GM15510 (cell line): ENCODE measurements around the gene HSF4.

Source experiments
- POLR2A ChIP-seq: IDR thresholded peaks from 3 replicates; pipeline ENCODE4 v1.6.1; 2011; ENCODE audit warnings: borderline replicate concordance; ENCODE audit not compliant: insufficient read length; ENCODE audit errors: extremely low read depth

Gene HSF4

GRCh38 chr16:67164599-67165061 lies at the start of gene HSF4:
TSS of gene HSF4 (plus strand) at chr16:67164745. CDS start at chr16:67164812, 67 bp downstream.
- no peak for TF ChIP-seq POLR2A

- TF ChIP-seq POLR2A = no peak
Observed at GRCh38 chr16:67114793-67115192, 49.8 kb upstream of the HSF4 start.

GRCh38 chr16:67115639-67116038 lies 48.9 kb upstream of the HSF4 start:
- TF ChIP-seq POLR2A = no peak

GRCh38 chr16:67116388-67117311 lies 47.9 kb upstream of the HSF4 start:
- TF ChIP-seq POLR2A = no peak

GRCh38 chr16:67117716-67118115 lies 46.8 kb upstream of the HSF4 start:
- TF ChIP-seq POLR2A = no peak

GRCh38 chr16:67120025-67120424 lies 44.5 kb upstream of the HSF4 start:
- TF ChIP-seq POLR2A = no peak

GRCh38 chr16:67128417-67128816 lies 36.1 kb upstream of the HSF4 start:
- TF ChIP-seq POLR2A = no peak

- no peak for TF ChIP-seq POLR2A
Observed at GRCh38 chr16:67128887-67129286, 35.7 kb upstream of the HSF4 start.

- no peak for TF ChIP-seq POLR2A
Observed at GRCh38 chr16:67129422-67129821, 35.1 kb upstream of the HSF4 start.

- TF ChIP-seq POLR2A = no peak
Observed at GRCh38 chr16:67137605-67138004, 26.9 kb upstream of the HSF4 start.

- TF ChIP-seq POLR2A = no peak
Observed at GRCh38 chr16:67141391-67141790, 23.2 kb upstream of the HSF4 start.

- no peak for TF ChIP-seq POLR2A
Observed at GRCh38 chr16:67142342-67142741, 22.2 kb upstream of the HSF4 start.

GRCh38 chr16:67144943-67145342 lies 19.6 kb upstream of the HSF4 start:
- no peak for TF ChIP-seq POLR2A

GRCh38 chr16:67145746-67146145 lies 18.8 kb upstream of the HSF4 start:
- no peak for TF ChIP-seq POLR2A

- no peak for TF ChIP-seq POLR2A
Observed at GRCh38 chr16:67146523-67147357, 17.8 kb upstream of the HSF4 start.
